Ramos (cell line): ENCODE results near the gene DMAC1.

Experiments used
- in situ Hi-C: fragments of 300-500 bp; cut with MboI; formaldehyde crosslinking; loops from one replicate; pipeline ENCODE4 v1.14.3; 2022; ENCODE audit warnings: low sequenced_read_pairs; ENCODE audit not compliant: unreplicated experiment

Gene DMAC1

DNA sequence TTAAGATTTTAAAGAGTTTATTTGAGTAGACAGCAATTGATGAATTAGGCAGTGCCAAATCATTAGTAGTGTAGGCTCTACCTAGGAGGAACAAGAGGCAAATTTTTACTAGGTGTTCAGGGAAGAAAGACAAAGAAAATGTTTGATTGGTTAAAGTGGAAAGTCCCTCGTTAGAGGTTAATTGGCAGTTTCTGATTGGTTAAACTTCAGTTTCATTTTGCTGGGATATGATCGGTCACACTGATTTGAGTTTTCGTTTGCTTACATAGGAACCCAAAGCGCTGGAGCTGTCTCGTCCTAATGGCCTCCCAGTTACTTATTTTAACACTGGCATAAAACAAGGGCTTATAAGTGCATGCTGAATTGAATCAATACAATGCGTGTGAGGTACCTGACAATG, 15.1 kb downstream of the DMAC1 start:
- in situ Hi-C loops: no loop called here

- in situ Hi-C loops: no loop called here
Observed at GRCh38 chr9:7783635-7784063, 15.9 kb downstream of the DMAC1 start.

GRCh38 chr9:7782400-7783120, 17.0 kb downstream of the DMAC1 start:
- in situ Hi-C loops: no loop called here

DNA sequence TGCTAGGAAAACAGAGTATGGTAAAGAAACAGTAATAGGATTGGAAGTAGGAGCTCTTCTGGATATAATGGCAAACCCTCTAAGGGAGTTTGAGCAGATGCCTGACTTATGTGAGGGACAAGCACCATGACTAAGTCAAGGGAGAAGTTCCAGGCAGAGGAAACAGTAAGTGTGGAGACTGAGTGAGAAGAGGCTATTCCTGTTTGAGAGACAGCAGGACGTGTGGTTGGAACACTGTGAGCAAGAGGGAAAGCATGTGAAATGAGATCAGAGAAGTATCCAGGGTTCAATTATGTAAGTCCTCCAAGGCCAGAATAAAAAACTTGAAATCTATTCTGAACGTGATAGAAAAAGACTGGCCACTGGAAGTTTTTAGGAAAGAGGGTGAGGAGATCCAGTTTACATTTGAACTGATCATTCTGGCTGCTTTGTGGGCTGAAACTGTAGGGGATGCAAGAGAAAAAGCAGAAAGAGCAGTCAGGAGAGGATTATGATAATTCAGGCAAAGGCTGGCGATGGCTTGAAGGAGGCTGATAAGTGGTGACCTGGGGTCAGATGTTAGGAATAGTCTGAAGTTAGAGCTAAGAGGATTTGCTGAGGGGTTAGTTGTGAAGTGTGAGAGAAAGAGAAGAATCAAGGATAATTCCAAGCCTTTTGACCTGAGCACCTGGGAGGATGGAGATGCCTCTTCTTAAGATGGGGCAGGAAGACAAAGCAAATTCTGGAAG, 19.2 kb downstream of the DMAC1 start:
- in situ Hi-C loops: no loop called here

DNA sequence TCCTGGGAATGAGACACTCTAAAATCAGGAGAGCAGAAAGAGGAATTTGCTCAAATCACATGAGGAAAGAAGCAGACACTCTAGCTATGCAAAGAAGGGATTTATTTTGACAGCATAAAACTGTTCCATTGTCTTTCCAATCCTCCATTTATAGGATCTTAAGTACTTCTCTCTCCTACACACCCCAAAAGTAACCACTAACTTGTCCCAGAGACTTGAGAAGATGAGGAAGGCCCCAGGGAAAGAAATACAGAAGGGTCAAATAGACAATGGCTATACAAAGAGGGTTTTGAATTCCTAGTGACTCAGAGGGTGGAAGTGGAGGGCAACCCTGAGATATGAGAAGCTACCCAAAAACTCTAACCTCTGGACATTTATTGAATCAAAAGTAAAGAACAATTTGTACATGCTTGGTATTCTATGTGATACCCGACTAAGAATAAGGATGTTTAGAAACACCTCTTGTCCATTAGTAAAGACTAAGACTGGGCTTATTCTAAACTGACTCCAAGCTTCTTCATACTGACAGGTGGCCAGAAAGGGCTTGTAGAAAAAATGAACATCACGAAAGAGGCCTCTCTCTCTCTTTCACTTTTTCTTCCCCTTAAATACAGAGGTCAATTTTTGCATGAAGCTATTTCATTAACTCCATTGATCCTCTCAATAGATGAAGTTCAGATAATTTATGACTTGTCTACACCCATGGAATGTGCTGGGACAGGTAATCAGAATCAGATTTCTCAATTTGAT, 20.6 kb downstream of the DMAC1 start:
- in situ Hi-C loops: no loop called here

DNA sequence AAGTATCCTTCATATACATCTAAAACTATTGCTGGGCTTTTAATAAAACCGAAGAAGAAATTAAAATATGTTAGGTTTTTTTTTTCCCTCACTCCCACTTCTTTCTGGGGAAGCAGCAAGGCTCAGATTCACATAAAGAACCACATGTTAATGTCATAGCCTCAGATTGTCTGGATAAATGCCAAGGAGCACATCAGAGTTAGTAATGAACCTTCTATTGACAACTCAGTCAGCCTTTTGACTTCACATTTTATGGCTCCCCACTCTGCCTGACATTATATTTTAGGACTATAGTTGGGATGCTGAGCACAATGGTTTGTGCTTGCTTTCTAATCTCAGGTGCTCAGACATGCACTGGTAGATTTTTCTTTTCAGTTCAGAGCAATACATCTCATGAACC, 21.8 kb downstream of the DMAC1 start:
- in situ Hi-C loops: no loop called here

GRCh38 chr9:7770111-7770510, 29.5 kb downstream of the DMAC1 start:
- in situ Hi-C loops: no loop called here

GRCh38 chr9:7762600-7762999, 37.0 kb downstream of the DMAC1 start:
- in situ Hi-C loops: no loop called here

DNA sequence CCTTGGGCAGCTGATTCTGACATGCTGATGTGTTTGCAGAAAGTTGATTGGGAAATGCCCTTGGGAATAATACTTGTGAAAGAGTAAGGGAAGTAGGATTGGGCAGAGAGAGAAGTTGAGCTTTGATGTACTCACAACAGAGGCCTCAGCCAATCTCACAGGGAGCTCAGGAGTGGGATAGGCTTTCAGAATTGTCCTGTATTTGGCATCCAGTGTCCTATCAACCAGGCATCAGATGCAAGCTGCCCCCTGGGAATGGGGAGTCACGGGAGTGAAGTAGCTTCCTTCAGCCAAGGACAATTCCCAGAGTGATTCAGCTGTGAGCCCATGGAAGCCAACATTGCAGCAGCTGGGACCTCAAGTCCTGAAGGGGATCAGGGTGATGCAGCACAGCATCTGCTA, 39.6 kb downstream of the DMAC1 start:
- in situ Hi-C loops: no loop called here

DNA sequence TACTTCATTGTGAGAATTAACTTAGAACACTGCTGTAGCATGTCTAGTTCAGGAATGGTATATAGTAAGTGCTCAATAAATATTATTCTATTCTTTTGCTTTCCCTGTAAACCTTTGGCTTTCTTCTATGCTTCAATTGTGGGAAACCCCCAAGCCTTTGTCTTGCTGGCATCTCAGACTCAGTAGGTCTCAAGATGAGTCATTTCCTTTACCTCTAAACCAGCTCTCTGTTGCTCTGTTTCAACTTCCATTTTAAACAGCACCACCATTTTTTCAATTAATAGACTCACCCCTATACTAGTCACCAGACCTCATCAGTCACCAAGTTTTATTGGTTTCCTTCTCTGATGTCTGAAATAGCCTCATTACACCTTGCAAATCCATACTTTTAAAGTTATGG, 43.5 kb downstream of the DMAC1 start:
- in situ Hi-C loops: no loop called here

DNA sequence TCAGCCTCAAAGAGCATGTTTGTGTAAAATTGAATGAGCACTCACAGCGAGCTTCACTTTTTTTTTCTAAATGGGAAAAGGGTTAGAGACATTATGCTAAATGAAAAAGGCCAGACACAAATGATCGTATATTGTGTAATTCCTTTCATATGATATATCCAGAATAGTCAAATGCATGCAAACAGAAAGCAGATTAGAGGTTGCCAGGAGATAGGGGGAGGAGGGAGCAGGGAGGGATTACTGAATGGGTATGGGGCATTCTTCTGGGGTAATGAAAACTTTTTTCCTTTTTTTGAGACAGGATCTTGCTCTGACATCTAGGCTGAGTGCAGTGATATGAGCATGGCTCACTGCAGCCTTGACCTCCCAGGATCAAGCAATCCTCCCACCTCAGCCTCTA, 47.1 kb downstream of the DMAC1 start:
- in situ Hi-C loops: no loop called here
